MM.1S (cell line): ENCODE data around the gene MRGPRG.

Source experiments
- DNase-seq: peaks from one replicate; pipeline ENCODE4 v3.0.0-alpha.2; 2015
- H2AFZ ChIP-seq: fragments of 300-600 bp; sonication (generic); 2 replicates; pipeline ENCODE4 v1.6.0; 2016; ENCODE audit warnings: antibody characterized with exemption, low read length
- H3F3A ChIP-seq: fragments of 300-600 bp; sonication (generic); 2 replicates; pipeline ENCODE4 v1.6.1; 2016; ENCODE audit warnings: mild to moderate bottlenecking, antibody characterized with exemption, low read length, moderate library complexity, mixed read lengths; ENCODE audit not compliant: insufficient read depth
- H3K27ac ChIP-seq: fragments of 300-600 bp; sonication (generic); 2 replicates; pipeline ENCODE4 v1.5.1; 2016; ENCODE audit warnings: mild to moderate bottlenecking, low read length
- H3K27me3 ChIP-seq: fragments of 300-600 bp; sonication (generic); replicated peaks from 2 replicates; pipeline ENCODE4 v1.6.0; 2016; ENCODE audit warnings: low read length; ENCODE audit not compliant: insufficient read depth
- H3K36me3 ChIP-seq: fragments of 300-600 bp; sonication (generic); replicated peaks from 2 replicates; pipeline ENCODE4 v1.6.1; 2016; ENCODE audit warnings: mild to moderate bottlenecking, low read length, mixed read lengths; ENCODE audit not compliant: insufficient read depth
- H3K4me1 ChIP-seq: fragments of 300-600 bp; sonication (generic); 2 replicates; pipeline ENCODE4 v1.6.1; 2016; ENCODE audit warnings: low read length, mixed read lengths
- H3K4me2 ChIP-seq: fragments of 300-600 bp; sonication (generic); 2 replicates; pipeline ENCODE4 v1.6.0; 2016; ENCODE audit warnings: low read depth, low read length
- H3K4me3 ChIP-seq: fragments of 300-600 bp; sonication (generic); 2 replicates; pipeline ENCODE4 v1.5.1; 2016; ENCODE audit warnings: low read length, mixed read lengths
- H3K79me2 ChIP-seq: fragments of 300-600 bp; sonication (generic); 2 replicates; pipeline ENCODE4 v1.6.1; 2016; ENCODE audit warnings: mixed run types, low read length, mixed read lengths
- H3K9ac ChIP-seq: fragments of 300-600 bp; sonication (generic); 2 replicates; pipeline ENCODE4 v1.6.1; 2016; ENCODE audit warnings: low read length, mixed read lengths
- H3K9me2 ChIP-seq: fragments of 300-600 bp; sonication (generic); replicated peaks from 2 replicates; pipeline ENCODE4 v1.6.1; 2016; ENCODE audit warnings: mild to moderate bottlenecking, low read length, mixed read lengths; ENCODE audit not compliant: insufficient read depth
- H3K9me3 ChIP-seq: fragments of 300-600 bp; sonication (generic); replicated peaks from 2 replicates; pipeline ENCODE4 v1.6.1; 2016; ENCODE audit warnings: mild to moderate bottlenecking, low read length, mixed read lengths; ENCODE audit not compliant: insufficient read depth
- H4K20me1 ChIP-seq: fragments of 300-600 bp; sonication (generic); 2 replicates; pipeline ENCODE4 v1.6.1; 2016; ENCODE audit warnings: mild to moderate bottlenecking, low read length, moderate library complexity, mixed read lengths; ENCODE audit not compliant: insufficient read depth
- CTCF ChIP-seq: fragments of 300-600 bp; sonication (generic); IDR thresholded peaks from 2 replicates; pipeline ENCODE4 v1.5.1; 2016; ENCODE audit warnings: antibody characterized with exemption, low read length, mixed read lengths
- EZH2 ChIP-seq: fragments of 300-600 bp; sonication (generic); optimal IDR thresholded peaks from 2 replicates; pipeline ENCODE3; 2017; ENCODE audit warnings: low read depth, mild to moderate bottlenecking, antibody characterized with exemption, low read length, mixed read lengths
- EZH2phosphoT487 ChIP-seq: fragments of 300-600 bp; sonication (generic); IDR thresholded peaks from 2 replicates; pipeline ENCODE4 v1.6.1; 2018; ENCODE audit warnings: antibody characterized with exemption, low read length

The MRGPRG gene

GRCh38 chr11:3192511-3193372 lies 25.9 kb downstream of the MRGPRG start:
- Histone ChIP-seq H2AFZ (no peak overlapping the region), H3K9me3 (no peaks in the 10 kb centered on the region), H3K36me3 (no peaks in the 10 kb centered on the region), H3K27ac (no peak overlapping the region), H3K9me2 (no peaks in the 10 kb centered on the region), H3F3A (no peaks in the 10 kb centered on the region), H3K4me2 (no peak overlapping the region), H3K27me3 (peaks cover 74% of the 10 kb centered on the region), H3K9ac (no peak overlapping the region), H4K20me1 (no peaks in the 10 kb centered on the region), H3K4me3 (no peak overlapping the region), H3K4me1 (no peaks in the 10 kb centered on the region), H3K79me2 (no peaks in the 10 kb centered on the region)
- DNase-seq, result no peak
- TF ChIP-seq EZH2phosphoT487 (no peak), EZH2 (no peak)

GRCh38 chr11:3191586-3192324 lies 26.9 kb downstream of the MRGPRG start:
- no peaks in the 10 kb centered on the region for H3K9me2 ChIP-seq
- H3K27me3 ChIP-seq, result peaks cover 82% of the 10 kb centered on the region
- no peak overlapping the region for H2AFZ ChIP-seq
- no peaks in the 10 kb centered on the region for H4K20me1 ChIP-seq
- no peaks in the 10 kb centered on the region for H3K36me3 ChIP-seq
- H3K4me2 ChIP-seq, result no peak overlapping the region
- no peak overlapping the region for H3K27ac ChIP-seq
- H3K4me3 ChIP-seq, result no peak overlapping the region
- DNase-seq, result no peak
- TF ChIP-seq EZH2phosphoT487 (no peak), CTCF (no peak), EZH2 (no peak)
- H3K4me1 ChIP-seq, result no peaks in the 10 kb centered on the region
- no peaks in the 10 kb centered on the region for H3F3A ChIP-seq
- no peak overlapping the region for H3K9ac ChIP-seq
- H3K9me3 ChIP-seq, result no peaks in the 10 kb centered on the region
- H3K79me2 ChIP-seq, result no peaks in the 10 kb centered on the region

GRCh38 chr11:3190600-3190999 lies 28.0 kb downstream of the MRGPRG start:
- no peak for DNase-seq
- no peaks in the 10 kb centered on the region for H3K36me3 ChIP-seq
- H4K20me1 ChIP-seq, result no peaks in the 10 kb centered on the region
- no peak overlapping the region for H3K27ac ChIP-seq
- H2AFZ ChIP-seq, result no peak overlapping the region
- H3K79me2 ChIP-seq, result no peaks in the 10 kb centered on the region
- H3K4me1 ChIP-seq, result no peaks in the 10 kb centered on the region
- no peak overlapping the region for H3K4me3 ChIP-seq
- no peak overlapping the region for H3K9ac ChIP-seq
- no peaks in the 10 kb centered on the region for H3K9me2 ChIP-seq
- TF ChIP-seq EZH2, result no peak
- no peak for TF ChIP-seq EZH2phosphoT487
- no peak for TF ChIP-seq CTCF
- no peak overlapping the region for H3K4me2 ChIP-seq
- no peaks in the 10 kb centered on the region for H3F3A ChIP-seq
- no peaks in the 10 kb centered on the region for H3K9me3 ChIP-seq
- peaks cover 74% of the 10 kb centered on the region for H3K27me3 ChIP-seq
